GM18907 (cell line): ENCODE data around the gene IRF9.

ENCODE experiments used
- ATAC-seq: cut with Tn5 transposase; IDR thresholded peaks from one replicate; pipeline ENCODE4 v1.9.1; 2021; ENCODE audit warnings: mild to moderate bottlenecking, moderate library complexity; ENCODE audit not compliant: unreplicated experiment

The IRF9 gene

GRCh38 chr14:24130717-24131548 lies 30.1 kb upstream of the IRF9 start:
- no peak for ATAC-seq

DNA sequence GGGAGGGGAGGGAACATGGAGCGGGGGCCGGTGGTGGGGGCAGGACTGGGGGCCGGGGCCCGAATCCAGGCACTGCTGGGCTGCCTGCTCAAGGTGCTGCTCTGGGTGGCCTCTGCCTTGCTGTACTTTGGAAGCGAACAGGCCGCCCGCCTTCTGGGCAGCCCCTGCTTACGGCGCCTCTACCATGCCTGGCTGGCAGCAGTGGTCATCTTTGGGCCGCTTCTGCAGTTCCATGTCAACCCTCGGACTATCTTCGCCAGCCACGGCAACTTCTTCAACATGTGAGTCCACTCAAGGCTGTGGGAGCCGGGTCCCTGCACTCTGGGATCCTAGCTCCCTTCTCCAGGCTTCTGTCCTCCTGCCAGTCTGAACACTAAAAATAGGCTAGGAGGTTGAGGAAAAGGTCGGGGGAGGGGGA lies 29.5 kb upstream of the IRF9 start:
- no peak for ATAC-seq

DNA sequence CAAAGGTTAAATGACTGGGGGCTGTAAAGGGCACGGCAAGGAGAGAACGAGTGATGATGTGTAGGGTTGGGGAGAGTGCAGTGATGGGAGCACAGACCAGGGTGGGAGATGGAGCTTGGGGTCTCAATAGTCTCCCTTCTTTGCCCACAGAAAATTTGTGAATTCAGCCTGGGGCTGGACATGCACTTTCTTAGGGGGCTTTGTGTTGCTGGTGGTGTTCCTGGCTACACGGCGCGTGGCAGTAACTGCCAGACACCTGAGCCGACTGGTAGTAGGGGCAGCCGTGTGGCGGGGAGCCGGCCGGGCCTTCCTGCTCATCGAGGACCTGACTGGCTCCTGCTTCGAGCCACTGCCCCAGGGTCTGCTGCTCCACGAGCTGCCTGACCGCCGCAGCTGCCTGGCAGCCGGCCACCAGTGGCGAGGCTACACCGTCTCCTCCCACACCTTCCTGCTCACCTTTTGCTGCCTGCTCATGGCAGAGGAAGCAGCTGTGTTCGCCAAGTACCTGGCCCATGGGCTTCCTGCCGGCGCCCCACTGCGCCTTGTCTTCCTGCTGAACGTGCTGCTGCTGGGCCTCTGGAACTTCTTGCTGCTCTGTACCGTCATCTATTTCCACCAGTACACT lies 28.9 kb upstream of the IRF9 start:
- no peak for ATAC-seq

- no peak for ATAC-seq
These were observed 28.1 kb upstream of the IRF9 start for GRCh38 chr14:24132976-24133375.

DNA sequence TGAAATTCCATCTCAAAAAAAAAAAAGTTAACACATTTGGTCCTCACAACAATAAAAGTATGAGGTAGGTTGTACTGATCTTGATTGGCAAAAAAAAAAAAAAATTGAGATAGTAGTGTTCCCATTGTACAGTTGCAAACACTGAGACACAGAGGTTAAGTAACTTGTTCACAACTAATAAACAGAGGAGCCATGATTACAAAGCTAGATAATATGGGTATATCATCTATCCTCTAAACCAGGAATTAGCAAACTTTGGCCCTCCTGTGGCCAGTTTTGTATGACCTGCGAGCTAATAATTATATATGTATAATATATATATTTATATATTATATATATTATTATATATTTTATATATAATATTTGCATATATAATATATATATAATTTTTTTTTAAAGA lies 27.3 kb upstream of the IRF9 start:
- no peak for ATAC-seq

- peak; percentile 6 for ATAC-seq
These were observed 25.6 kb upstream of the IRF9 start for GRCh38 chr14:24135584-24135833.

GRCh38 chr14:24135834-24136683 lies 25.0 kb upstream of the IRF9 start, which contains the start of gene PSME1:
TSS of gene PSME1 (plus strand) at chr14:24136194. CDS start at chr14:24136263, 69 bp downstream.
- peak; percentile 82 for ATAC-seq

DNA sequence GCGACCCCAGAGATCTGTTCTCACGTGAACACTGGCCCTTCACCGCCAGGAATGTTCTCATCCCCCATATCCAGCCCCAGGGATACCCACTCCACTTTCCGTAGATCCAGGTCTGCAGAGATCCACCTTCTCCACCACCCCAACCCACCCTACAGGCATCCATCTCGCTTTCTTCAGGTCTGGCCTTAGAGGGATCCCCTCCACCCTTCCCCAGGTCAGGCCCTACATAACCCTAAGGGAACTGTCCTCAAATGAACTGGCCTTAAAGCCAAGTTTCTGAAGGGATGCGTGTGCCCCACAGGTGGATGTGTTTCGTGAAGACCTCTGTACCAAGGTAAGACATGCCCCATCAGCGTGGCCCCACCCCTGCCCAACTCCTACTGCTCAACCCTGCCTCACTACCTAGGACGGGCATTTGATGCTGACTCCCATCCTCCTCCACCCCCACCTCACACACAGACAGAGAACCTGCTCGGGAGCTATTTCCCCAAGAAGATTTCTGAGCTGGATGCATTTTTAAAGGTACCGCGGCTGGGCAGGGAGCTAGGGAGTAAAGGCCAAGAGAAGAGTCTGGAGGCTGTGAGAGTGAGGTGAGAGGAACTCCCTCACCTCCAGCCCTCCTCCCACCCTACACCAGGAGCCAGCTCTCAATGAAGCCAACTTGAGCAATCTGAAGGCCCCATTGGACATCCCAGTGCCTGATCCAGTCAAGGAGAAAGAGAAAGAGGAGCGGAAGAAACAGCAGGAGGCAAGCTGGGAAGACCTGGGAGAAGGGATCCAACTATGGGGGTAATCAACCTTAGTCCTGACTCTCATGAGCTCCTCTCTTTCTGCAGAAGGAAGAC lies 24.2 kb upstream of the IRF9 start:
- no peak for ATAC-seq

DNA sequence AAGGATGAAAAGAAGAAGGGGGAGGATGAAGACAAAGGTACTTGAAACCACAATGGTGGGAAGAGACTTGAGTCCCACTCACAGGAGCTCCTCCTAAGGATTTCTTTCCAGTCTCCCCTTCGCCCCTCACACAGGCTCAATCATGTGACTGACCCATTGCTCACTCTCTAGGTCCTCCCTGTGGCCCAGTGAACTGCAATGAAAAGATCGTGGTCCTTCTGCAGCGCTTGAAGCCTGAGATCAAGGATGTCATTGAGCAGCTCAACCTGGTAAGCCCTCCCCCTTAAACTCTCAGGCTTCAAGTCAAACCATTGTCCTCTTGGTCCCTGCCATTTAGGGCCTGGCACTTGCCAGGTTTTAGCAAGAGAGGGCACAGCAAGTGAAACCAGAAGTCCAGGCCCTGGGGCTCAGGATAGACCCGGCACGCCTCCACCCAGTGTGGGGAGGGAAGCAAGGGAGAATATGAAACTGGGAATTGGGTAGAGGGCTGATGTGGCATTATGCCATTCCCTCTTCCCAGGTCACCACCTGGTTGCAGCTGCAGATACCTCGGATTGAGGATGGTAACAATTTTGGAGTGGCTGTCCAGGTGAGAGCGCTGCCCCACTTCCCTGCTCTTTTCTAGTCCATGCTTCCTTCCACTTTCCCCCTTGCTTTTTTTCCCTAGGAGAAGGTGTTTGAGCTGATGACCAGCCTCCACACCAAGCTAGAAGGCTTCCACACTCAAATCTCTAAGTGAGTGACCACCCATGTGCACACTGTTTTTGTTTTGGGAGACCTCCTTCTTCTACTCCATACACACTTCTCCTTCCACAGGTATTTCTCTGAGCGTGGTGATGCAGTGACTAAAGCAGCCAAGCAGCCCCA lies 23.3 kb upstream of the IRF9 start:
- ATAC-seq = no peak

DNA sequence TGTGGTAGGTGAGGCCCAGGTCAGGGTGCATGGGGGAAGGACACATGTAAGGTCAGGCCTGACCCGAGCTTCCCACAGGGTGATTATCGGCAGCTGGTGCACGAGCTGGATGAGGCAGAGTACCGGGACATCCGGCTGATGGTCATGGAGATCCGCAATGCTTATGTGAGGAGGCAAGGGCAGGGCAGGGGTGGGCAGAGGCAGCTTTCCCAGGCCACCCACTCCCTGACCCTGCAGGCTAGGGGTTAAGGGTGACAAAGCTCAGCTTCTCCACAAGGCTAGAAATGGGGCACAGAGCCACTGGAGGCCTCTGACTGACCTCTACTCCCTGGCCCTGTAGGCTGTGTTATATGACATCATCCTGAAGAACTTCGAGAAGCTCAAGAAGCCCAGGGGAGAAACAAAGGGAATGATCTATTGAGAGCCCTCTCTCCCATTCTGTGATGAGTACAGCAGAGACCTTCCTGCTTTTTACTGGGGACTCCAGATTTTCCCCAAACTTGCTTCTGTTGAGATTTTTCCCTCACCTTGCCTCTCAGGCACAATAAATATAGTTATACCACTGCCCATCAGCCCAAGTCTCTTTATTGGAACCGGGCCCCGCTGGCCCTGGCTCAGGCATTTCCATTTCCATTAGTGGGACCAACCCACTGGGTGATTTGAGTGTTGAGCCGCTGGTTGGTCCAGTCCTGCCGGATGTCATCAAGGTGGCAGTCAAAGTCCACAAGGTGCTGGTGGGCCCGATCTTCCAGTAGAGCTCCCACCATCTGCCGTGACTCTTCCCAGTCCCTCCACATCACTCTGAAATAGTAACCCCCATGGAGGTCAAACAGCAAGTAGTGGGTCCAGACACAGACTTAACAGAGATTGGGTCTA lies 22.4 kb upstream of the IRF9 start:
- no peak for ATAC-seq

DNA sequence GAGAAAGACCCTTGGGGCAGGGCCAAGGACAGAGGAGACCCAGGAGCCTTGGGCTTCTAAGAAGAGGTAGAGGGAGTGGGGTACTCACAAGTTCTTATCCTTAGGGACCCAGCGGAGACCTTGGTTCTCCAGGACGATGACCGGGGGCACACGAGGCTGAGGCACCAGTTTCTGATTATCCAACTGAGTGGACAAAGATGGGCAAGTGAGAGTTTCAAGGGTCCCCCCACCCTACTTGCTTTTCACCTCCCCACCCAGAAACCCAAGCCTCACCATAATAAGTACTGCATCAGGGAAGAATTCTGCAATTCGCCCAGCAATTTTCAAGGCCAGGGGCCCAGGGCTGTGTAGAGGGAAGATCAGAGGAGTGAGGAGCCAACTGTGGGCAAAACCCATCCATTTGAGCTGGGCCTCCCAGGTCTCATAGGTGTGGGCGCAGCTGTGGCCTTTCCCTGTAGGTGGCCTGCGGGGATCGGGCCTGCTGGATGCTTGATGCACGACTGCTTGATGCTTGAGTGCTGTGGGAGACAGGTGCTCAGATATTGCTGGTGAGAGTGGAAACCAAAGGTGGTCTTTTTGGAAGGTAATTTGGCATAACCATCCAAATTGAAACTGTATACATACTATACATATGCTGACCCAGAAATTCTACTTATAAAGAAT lies 21.7 kb upstream of the IRF9 start:
- no peak for ATAC-seq

DNA sequence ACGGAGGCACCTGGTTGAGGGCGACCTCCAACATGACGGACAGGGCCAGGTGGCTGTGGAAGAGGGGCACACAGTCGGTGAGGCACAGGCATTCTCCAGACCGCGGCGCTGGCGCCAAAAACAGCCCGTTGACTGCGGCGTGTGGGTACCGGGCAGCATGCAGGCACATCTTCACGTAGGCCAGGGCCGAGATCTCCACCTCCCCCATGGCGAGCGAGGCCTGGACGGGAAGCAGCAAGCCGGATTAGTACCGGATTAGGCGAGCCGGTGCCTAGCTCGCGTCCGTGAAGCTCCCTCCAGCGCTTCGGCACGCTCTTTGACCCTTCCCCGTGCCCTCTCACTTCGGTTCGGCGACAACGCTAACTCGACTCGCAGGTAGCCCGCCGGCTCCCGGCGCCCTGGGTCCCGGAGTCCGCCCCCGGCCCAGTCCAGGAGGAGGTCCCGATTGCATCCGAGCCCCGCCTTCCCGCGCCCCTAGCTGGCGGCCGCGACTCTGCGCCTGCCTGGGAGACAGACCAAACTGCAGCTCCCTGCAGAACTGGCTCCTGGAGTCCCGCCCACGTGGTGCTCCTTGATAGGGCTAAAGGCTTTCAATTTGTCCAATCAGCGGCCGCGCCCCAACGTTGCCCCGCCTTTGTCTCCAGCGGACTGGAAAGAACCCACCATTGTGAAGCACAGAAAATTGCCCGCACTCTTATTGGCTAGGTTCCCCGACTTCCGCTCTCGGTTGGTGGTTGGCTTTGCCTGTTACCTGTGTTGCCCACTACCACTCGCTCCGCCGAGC lies 19.8 kb upstream of the IRF9 start, which contains the start of gene EMC9:
Gene EMC9, minus strand, starts transcription at position 495 of the 784 bp plus-strand sequence. Its CDS starts 287 bp downstream, at position 208.
- peak; percentile 86 for ATAC-seq

DNA sequence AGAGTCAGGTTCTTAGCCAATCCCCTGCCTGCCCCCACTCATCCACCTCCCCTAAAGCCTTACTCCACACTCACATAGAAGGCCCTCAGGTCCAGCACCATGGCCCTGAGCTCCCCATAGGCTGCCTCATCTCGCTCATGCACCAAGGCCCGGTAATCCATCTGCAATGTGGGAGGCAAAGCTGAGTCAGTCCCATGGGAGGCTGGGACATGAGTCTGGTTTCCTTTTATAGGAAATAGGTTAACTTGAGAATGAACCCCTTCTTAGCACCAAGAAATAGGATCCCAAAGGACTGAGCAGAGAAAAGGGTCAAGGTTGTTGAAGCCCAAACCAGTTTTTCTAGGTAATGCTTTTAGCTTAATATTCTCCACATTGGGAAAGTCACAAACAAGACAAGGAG lies 17.6 kb upstream of the IRF9 start:
- no peak for ATAC-seq

DNA sequence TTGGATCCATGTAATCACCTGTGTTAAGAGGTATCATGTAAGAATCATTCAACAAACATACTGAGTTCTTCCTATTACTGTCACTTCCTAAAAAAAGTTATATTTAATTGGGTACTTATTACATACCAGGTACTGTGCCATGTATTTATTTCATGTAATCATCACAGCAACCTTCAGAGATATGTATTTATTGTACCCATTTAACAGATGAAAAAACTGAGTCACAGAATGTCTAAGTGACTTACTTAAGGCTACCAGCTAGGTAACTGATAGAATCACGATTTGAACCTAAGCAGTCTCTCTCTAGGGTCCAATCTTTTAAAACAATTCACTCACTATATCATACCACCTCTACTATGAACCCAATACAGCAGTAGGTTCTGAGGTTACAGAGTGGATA lies 16.6 kb upstream of the IRF9 start:
- ATAC-seq = no peak

DNA sequence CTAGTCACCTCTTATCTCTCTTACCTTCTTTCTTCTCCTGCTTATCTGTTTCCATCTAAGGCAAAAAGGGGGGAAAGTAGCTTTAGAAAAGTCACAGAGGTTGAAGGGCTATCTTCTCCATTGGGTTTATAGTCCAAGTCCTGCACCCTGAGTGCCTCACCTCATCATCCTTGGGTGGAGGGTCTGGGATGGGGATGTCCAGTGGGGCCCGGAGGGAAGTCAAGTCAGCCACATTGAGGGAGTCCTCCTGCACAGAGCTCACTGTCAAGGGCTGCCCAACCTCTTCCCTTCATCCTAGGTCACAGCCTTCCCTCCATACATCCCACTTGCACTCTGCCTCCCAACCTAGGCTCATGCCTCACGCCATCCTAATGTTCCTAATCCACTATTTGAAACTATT lies 15.8 kb upstream of the IRF9 start:
- ATAC-seq = no peak

DNA sequence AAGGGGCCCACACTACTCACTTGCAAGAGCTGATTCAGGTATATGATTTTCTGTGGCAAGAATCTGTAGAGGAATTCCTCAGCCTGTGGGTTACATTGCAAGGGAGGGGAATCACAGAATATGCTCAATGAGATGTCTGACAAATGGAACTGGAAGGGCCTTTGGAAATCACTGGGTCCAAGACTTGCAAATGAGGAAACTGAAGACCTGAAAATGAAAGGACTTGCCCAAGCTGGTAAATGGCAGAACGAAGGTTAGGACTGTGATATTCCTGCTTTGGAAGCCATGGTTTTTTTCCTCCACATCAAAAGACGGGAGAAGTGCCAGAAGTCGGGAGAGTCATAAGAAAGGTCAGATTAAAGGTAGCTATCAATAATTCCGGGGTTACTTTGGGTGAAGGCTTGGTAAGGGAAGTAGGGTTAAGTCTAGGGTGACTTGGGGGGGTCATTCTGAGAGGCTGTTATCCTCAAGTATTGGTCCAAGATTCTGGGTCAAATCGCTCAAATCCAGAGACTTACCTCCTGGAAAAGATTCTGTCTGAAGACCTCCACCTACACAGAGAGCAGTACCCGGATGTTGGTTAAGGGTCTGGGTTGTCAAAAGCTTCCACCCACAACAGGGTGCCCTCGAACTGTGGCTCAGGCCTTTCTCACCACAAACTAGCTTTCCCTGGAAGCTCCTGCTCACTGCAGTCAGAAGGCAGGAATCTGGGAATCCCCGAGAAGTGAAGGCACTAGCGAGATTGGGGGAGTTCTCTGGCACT lies 15.2 kb upstream of the IRF9 start:
- ATAC-seq = no peak

GRCh38 chr14:24146453-24146977 lies 14.6 kb upstream of the IRF9 start, which contains the start of gene PSME2:
TSS of gene PSME2 (minus strand) at chr14:24146610. CDS start at chr14:24146581, 29 bp downstream.
- ATAC-seq = peak; percentile 66
